Anterior cingulate cortex (tissue), 58 donors: ENCODE measurements around the gene ZCCHC7.
"Not testable (repeated sequence)": the region's sequence is repeated elsewhere in the genome, so short reads cannot be mapped to it uniquely, and the experiment has no call there.

Source experiments
- DNase-seq, 58 donors: peaks; one replicate each; lab custom pipeline; 2025; lab: John Stamatoyannopoulos, UW

The ZCCHC7 gene

DNA sequence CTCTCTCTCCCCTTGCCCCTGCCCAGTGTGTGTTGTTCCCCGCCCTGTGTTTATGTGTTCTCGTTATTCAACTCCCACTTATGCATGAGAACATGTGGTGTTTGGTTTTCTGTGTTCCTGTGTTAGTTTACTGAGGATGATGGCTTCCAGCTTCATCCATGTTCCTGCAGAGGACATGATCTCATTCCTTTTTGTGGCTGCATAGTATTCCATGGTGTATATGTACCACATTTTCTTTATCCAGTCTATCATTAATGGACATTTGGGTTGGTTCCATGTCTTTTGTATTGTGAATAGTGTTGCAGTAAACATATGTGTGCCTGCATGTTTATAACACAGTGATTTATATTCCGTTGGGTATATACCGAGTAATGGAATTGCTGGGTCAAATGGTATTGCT is 83.1 kb downstream of the ZCCHC7 start:
- DNase-seq, result not testable (repeated sequence)

- no peak for DNase-seq
Observed at GRCh38 chr9:37206121-37206620, 85.8 kb downstream of the ZCCHC7 start.

DNA sequence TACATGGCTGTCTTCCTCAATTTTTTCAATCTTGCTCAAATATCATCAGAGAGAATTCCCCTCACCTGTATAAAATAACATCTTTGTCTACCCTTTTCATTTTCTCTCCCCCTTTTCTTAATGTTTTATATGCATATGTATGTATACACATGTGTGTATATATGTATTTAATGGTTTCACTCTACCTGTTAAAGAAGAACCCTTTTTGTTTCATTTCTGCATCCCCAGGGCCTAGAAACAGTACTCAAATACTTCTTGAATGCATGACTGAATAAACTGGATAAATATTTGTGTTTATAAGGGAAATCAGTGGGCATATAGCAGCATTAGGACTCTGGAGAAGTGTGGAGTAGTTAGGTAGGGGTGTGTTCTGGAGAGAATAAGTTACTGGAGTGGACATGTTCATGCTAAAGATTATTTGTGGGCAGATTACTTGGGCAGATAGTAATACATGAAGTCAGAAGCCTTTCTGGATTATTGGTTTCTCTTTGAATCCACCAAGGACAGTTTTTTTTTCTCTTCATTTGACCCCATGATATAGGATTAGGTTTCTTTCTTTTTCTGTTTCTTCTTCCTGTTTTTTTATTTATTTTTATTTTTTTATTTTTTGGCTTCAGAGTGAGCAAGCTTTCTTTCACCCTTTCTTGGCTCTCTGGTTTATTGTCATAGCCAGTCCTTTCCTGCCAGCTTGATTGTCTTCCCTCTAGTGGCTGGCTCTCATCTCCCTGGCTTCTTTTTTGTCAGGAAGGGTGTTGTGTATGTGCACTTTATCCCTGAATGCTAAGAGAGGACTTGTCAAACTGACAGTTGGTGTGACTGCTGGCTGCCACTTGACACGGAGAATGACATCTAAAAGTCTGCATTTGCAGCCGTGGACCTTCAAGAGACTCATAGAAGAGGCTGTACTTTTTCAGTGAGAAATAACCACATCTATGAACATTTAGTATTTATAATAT is 89.3 kb downstream of the ZCCHC7 start:
- DNase-seq, result no peak

DNA sequence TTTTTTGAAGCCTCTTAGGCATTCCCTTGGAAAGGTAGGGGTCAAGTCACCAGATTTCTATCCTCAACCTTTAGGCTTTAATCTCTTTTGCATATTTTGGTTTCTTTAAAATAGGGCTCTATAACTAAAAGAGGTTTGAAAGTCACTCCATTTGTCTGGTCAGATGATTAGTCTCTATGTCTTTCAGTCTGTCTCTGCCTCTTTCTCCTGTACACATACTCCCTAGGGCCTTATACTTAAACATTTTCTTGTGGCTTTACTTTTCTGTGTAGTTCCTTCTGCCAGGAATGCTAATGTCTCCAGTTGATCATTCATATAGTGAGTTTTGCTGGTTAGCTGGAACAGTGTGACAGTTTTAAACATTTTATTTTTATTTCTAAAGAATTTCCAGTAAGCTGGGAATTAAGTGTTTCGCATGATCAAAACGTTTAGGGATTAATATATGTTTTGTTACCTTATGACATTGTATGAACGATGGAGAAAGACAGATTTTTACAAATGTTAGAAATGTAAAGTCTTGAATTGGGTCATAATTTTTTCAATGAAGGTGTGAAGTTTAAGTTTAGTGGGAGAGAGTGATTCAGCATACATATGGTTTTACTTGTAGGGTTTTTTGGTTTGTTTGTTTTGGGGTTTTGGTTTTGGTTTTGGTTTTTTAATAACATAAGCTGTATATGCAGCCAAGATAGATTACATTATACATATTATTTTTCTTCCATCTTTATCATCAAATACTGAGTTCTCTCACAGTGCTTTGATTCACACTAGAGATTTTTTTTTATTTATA is 90.6 kb downstream of the ZCCHC7 start:
- no peak for DNase-seq

DNA sequence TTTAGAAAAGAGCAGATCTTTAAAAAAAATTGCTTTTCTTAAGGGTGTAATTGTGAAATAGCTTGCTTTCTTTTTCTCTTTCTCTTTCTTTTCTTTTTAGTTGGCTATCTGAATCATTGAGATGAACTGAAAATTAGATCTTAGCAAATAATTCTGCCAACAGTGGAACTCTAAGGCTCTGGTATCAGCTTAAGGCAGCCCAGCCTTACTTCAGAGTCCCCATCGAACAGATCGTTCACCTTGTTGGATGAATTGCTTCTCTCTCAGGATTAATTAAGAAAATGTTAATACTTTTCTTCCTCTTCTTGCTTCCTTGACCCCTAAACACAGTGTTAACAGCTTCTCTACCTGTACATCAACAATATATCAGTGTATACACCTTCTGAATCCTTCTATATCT is 92.1 kb downstream of the ZCCHC7 start:
- no peak for DNase-seq

- no peak for DNase-seq
Observed at GRCh38 chr9:37215381-37215780, 95.0 kb downstream of the ZCCHC7 start.

- DNase-seq, result no peak
Observed at GRCh38 chr9:37215830-37216229, 95.5 kb downstream of the ZCCHC7 start.

- no peak for DNase-seq
Observed at GRCh38 chr9:37217161-37217560, 96.8 kb downstream of the ZCCHC7 start.

DNA sequence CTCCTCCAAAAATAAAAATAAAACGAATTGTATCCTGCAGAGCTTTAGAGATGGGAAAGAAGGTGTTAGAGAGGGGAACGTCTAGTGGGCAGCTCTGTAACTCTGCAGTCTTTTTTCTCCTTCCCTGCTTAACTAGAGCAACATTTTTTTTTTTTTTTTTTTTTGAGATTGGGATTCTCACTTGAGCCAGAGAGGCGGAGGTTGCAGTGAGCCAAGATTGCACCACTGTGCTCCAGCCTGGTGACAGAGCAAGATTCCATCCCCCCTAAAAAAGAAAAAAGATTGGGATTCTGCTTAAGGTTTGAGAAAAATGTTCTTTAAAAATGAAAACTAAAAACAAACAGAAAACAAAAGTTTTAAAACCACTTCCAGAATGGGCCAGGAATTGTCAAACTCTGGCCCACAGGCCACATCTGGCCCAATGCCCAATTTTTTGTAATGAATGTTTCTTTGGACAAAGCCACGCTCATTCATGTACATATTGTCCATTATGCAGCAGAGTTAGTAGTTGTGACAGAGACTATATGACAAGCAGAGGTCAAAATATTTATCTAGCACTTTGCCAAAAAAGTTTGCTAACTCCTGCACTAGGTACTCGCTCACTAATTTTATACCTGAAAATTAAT is 98.5 kb downstream of the ZCCHC7 start:
- peak in 1 of 58 donors; percentile 2 for DNase-seq

GRCh38 chr9:37220971-37221370 is 100.6 kb downstream of the ZCCHC7 start:
- no peak for DNase-seq

- DNase-seq, result no peak
Observed at GRCh38 chr9:37221489-37222106, 101.2 kb downstream of the ZCCHC7 start.

DNA sequence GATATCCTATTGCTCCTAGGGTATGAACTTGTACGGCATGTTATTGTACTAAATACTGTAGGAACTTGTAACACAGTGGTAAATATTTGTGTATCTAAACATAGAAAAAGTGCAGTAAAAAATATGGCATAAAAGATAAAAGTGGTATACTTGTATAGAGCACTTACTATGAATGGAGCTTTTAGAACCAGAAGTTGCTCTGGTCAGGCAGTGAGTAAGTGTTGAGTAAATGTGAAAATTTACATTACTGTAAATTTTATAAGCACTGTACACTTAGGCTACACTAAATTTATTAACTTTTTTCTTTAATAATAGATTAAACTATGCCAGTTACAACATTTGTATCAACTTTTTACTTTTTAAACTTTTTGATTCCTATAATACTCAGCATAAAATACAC is 109.1 kb downstream of the ZCCHC7 start:
- no peak for DNase-seq

DNA sequence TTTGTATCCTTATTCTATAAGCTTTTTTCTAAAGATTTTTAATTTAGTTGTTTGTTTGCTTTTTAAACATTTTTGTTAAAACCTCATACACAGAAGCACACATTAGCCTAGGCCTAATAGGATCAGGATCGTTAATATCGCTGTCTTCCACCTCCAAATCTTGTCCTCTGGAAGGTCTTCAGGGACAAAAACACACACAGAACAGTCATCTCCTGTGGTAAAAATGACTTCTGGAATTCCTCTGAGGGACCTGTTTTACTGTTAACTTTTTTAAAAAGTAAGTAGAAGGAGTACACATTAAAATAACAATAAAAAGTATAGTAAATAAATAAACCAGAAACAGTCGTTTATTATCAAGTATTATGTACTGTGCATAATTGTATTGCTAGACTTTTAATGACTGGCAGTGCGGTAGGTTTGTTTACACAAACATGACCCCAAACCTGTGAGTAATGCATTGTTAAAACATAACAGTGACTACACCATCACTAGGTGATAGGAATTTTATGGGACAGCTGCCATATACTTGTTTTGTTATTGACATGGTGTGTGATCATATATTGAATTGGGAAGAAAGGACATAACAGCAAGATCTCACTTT is 109.6 kb downstream of the ZCCHC7 start:
- DNase-seq, result no peak

GRCh38 chr9:37236822-37237221 is 116.4 kb downstream of the ZCCHC7 start:
- no peak for DNase-seq

- no peak for DNase-seq
Observed at GRCh38 chr9:37238122-37238521, 117.7 kb downstream of the ZCCHC7 start.

DNA sequence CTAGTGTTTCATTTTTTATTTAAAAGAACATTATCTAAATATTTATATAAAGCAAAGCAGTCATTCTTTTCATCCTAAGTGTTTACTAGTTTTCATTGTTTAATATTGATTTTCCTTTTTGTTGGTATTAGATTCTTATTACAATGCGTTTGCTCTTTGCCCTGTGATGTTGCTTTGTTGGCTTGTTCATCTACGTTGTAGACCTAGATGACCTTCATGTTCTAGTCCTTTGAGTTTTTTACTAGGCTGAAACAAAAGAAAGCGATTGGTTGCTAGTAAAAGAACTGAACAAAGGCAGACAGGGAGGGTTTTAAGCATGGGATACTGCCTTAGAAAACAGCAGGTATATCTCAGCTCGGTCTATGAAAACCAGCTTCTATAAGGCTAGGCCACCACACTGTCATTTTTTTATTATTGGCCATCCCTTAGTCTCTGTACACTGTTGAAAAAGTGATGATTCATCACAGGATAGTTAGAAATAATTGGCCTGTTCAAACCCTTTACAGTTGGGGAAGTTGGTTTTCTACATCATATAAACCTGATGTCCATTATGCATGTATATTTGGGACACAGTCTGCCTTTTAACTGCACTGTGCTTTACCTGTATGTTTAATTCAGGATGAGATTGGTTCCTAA is 119.0 kb downstream of the ZCCHC7 start:
- no peak for DNase-seq

GRCh38 chr9:37239921-37240320 is 119.5 kb downstream of the ZCCHC7 start:
- DNase-seq, result no peak

DNA sequence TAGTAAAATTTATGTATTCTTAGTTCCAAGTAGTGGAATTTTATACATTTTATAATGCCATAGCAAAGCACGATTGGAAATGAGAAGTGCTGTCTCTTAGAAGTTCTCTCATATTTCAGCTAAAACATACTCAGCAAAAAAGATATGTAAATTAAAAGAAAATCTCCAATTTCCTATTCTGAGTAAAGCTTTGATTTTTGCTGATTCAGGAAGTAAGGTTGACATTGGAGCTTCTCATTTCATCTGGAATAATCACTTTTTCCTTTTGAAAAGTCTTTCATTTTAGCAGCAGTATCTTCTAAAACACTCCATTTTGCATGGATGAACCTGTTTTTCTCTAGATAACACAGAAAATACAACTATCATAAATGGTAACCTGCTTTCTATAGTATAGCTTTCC is 121.0 kb downstream of the ZCCHC7 start:
- no peak for DNase-seq

GRCh38 chr9:37242089-37242488 is 121.7 kb downstream of the ZCCHC7 start:
- DNase-seq, result no peak
